Measurements from ENCODE around the gene PTHLH.

Gene PTHLH

DNA sequence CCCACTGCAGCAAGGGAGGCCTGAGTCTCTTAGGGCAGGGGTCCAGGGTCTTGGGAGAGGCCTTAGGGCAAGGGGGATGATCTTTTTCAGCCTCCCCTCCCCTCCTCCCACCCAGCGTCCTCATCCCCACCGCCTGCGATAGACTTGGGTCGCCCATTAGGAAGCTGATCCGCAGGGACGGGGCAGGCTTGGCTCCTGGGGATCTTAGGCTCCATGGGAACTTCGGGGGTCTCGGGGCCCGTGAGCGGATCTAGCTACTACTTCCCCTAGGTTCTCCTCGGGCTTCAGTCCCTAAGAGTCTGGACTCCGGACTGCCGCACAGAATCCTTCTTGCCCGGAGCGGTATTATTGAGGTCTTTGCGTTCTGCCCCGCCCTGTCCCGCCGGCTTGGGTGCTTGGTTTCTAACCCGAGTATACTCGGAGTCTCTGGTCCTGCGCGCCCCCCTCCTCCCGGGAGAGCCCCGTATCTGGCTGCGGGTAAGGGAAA, 2.2 kb upstream of the PTHLH start:
- DNase-seq (ENCODE audit: low read depth): no peak

DNA sequence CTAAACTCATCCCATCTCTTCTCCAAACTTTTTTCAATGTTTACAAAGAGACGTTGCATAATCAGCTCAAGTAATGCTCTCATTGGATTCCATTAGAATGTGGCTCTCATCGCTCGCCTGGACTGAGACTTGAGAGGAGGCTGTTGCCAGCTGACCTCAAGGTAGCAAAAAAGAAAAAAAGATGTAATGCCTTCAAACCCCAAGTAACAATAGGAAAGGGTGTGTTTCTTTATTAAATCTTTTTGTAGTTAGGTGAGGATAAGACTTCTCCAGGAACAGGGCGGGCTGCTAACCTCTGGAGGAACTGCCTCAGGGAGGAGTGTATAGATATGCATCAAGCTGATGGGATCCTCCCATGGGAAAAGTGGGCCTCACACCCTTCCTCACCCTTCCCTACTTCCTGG, 956 bp upstream of the PTHLH start:
- no peak for DNase-seq (ENCODE audit: low read depth)

DNA sequence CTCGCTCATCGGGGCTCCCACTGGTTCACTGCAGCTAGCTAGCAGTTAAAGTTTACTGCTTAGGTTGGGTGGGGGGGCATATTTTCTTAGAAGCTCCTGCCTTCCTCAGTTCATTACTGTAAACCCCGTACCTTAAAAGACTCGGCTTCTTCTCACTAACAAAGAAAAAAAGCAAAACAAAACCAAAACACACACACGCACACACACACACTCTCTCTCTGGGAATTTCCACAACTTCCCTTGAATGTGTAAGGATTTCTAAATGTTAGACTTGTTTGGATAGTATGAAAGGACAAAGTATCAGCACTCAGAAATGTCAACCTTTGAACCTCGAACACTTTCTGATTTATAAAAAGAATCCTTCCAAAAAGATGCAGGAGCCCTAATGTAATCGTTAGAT, 927 bp downstream of the PTHLH start:
- DNase-seq (ENCODE audit: low read depth): no peak

DNA sequence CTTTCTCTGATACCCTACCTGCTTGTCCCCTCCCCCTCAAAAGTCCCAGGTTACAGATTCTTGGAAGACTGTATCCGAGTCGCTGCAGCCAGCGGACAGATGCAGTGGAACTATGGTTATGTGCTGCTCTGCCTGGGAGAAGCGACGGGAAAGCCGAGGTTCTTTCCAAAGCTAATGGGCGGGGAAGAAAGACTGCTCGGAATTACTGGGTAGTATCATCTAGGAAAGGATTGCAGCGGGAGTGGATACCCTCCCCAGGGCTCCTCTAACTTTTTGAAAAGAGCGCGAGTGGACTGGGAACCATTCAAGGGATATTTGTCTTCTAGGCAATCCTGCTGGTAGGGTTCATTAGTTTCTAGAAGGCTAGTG, 1.4 kb downstream of the PTHLH start:
- DNase-seq (ENCODE audit: low read depth): no peak

DNA sequence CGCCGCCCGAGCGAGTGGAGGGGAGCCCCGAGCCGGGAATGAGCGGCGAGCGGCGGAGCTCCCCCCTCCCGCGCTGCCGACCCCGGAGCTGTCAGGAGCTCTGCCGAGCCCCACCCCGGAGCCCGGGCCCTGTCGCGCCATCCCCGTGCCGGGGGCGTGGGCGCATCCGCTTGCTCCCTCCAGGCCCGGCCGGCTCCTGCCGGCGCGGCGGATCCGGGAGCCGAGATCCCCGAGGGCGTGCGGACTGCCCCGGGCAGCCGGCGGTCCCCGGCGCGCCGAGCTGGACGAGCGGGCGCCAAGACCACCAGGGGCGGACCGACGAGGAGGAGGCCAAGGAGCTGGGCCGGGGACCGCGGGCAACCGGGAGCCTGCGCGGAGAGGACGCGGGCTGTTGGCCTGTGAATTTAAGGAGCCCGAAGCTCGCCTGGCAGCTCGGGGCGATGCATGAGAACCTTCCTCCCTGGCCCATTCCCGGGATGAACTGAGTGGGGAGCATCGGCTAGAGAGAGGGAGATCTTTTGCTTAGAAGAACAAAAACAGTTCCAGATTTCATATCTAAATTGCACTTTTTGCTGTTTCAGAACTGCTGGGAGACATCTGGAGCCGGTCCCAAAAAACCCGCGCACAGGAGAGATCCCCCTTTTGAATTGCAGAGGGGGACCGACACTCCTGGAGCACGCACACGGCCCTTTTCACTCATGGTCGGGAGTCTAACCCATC, 2.0 kb downstream of the PTHLH start:
- DNase-seq (ENCODE audit: low read depth): no peak

DNA sequence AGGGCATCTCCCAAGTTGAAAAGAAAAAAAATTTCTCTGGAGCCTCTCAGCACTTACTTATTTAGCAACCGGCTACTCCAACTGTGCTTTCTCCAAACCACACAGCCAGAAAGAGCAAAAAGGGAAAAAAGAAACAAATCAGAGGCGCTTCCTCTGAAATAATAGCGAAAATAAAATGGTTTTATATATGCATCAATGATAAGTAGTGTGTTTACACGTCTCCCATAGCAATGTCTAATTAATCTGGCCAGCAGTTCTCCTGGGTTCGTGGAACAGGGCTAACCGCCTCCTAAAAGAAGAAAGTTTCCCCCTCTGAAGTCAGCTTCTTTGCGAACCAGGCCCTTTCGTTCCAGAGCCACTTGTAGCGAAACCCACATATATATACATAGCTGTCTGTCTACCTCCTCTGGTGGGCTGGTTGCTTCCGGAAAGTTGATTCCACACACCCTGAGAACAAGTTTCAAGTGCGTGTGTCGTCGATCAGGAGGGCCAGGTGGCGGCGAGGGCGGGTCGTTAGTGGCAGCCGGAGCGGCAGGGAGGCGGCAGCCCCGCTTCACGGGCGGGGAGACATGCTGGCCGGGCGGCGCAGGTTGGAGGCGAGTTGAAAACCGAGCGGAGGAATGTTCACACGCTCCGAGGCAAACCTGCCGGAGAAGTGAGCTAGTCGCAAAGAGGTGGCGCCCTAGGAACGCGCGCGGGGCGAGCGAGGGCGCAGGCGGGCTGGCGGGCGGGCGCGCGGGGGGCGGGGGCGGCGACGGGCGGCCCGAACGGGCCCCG, 2.7 kb downstream of the PTHLH start:
- DNase-seq (ENCODE audit: low read depth): no peak

DNA sequence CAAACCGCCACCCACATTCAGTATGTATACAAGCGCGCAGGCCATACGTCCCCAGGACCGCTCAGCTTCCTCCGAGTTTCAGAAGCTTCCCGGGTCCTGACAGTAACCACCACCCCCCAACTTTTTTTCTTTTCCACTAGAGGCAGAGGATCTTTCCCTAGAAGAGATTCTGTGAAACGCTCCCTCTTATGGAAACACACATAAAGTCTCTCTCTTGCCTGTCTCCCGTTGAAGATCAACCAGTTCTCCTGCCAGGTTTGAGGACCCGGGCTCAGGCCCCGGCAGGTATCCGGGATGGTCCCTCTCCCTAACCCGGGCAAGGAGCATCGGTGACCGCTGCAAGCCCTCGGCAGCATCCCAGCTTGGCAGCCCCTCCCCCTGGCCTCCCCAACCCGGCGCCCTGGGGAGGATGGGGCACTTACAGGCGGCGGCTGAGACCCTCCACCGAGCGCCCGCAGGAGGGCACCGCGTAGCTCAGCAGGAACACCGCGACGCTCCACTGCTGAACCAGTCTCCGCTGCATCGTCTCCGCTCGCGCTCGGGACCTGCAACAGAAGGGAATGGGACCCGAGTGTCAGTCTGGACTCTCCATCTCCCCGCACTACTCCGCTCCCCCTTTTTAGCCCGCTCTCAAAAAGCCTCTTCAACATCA, 3.4 kb downstream of the PTHLH start:
- no peak for DNase-seq (ENCODE audit: low read depth)

DNA sequence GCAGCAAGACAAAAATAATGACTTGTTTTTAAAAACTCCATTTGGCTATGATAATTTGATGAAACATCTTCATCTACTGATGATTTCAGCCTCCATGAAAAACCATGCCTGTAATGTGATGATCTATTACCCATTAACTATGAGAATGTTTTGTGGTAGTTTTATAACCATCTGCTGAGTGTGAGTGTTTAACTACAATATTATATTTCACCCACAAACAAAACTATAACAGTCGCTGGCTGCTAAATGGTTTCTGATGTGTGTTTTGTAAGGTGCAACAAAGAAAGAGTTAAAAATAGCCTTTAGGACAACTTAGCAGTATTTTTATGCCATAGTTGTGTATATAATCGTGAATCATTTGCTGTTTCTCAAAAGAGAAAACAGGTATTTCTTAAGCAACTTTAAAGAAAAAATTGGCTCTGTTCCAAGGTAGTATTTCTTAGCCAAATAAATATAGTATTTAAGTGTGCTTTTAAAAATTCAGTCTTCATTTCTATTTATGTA, 4.9 kb downstream of the PTHLH start:
- DNase-seq (ENCODE audit: low read depth): no peak

DNA sequence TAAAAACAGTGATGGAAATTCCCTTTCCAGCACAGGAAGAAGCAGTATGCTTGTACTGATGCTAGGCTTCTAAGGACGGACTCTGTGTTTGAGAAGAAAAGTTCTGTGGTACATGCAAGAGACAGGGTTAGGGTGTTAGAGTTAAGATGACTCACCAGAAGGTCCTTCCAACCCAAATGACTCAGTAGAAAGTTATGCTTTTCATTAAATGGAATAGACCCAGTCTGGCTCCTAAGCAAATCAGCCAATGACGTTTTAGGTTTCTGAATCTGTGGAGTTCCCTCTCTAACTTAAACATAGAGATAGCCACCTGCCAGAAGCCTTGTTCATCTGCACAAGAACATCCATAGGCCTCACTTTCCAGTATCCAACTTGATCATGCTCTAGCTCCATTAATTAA, 5.7 kb downstream of the PTHLH start:
- no peak for DNase-seq (ENCODE audit: low read depth)

DNA sequence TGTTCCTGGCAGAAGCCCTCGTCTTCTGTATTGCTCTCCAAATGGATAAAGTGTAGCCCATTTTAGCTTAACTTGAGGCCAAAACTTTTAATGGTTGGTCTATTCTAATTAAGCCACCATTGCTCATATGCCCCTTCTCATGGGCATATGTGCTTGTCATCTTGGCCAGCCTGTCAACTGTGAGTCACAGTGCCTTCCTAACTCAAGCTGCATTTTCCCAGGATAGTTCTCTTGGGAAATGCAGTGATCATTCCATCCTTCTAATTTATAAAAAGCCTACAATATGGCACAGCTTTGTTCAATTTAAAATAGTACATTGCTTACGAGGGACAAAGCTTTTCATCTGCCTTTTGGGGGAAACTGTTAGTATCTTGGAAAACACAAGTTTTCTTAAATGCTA, 6.6 kb downstream of the PTHLH start:
- DNase-seq (ENCODE audit: low read depth): no peak

DNA sequence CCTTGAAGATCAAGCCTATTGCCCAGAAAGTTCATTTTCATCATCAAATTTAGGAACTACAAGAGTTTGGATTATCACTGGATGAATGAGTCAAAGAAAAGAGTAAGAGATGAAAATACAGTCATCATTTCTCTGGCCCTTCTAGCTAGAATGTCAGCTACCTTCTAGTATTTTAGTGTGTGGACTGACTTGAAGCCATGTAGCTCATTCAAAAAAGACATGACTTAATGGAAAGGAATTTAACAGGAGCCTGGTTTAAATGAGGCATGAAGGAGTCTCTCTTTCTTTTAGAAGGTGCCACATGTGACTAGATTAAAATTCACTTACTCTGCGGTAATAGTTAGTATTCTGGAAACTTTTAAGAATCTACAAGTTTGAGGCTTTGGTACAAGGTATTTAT, 7.1 kb downstream of the PTHLH start:
- DNase-seq (ENCODE audit: low read depth): no peak

DNA sequence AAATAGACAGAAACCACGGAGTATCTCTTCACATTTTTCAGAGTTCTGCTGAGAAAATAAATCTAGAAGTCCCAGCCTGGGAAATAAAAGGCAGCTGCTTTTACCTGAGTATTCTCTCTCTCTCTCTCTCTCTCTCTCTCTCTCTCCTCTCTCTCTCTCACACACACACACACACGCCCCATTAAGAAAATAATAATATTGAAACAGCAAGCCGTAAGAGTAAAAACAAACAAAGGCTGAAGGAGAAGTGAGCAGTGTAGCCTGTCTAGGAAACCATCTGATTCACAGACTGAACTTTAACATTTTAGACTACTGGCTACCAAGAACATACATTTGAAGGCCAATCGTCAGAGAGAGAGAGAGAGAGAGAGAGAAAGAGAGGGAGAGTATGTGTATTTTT, 8.4 kb downstream of the PTHLH start:
- DNase-seq (ENCODE audit: low read depth): no peak

DNA sequence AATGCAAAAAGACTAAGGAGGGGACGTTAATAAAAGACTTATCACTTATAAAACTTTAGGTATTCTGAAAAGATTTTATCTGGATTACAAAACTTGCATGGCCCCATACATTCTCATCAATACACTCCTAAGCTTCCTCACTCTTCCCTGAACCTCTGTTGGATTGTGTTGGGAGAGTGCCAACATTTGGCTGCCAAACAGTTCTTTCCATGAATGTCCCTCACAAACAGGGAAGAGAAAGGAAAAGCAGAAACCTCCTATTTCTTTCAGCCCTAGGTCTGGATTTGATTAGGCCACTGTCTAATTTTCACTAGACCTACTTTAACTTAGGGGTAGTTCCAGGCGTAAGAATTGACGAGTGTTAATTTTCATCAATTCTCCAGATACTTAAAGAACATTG, 11.7 kb downstream of the PTHLH start:
- DNase-seq (ENCODE audit: low read depth): no peak

DNA sequence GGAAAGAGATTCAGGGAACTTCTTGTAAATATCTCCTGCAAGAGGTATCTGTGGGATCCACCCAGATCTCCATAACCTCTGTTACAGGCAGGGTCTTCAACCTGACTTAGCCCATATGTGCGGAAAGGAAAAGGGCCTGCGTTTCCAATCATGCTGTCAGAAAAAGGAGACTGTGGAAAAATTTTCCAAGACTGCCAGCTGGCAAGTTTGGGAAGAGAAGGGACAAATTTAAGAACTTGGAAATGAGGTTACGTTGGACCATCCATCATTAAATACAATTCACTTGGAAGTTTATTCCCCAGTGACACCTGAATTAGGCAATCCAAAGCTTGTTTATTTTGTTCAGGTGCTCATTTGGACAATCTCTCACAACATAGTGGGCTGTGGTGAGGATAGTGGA, 13.9 kb downstream of the PTHLH start:
- no peak for DNase-seq (ENCODE audit: low read depth)

DNA sequence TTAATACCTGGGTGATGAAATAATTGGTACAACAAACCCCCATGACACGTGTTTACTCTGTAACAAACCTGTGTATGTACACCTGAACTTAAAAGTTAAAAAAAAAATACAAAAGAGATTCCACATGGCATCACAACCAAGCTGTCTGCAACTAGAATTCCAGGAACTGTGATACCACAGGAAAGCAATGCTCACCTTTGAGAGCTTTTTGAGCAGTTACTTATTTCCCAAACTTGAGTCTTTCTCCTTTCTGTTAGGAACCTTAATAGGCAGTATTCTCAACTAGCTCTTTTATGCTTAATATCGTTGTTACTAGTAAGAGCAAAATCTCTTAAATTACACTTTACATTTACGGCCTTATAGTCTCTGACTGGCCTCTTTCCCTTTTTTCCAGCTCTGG, 15.2 kb downstream of the PTHLH start:
- no peak for DNase-seq (ENCODE audit: low read depth)

DNA sequence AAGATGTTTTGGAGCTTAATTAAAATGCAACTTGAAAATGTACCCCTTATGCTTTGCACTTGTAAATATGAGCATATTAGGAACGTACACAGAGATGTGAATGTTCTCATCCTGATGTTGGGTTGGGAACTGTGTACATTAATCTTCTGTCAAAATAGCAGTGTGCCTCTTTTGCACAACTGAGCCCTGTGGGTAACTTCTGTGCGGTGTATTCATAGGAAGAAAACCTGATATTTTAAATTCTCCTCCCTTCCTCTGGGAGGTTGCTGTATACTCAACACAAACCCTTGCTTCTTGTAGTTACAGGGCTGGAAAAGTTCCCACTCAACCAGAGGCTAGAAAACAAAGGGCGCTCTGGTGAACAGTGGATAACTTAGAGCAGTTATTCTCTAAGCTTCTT, 18.7 kb downstream of the PTHLH start:
- no peak for DNase-seq (ENCODE audit: low read depth)

DNA sequence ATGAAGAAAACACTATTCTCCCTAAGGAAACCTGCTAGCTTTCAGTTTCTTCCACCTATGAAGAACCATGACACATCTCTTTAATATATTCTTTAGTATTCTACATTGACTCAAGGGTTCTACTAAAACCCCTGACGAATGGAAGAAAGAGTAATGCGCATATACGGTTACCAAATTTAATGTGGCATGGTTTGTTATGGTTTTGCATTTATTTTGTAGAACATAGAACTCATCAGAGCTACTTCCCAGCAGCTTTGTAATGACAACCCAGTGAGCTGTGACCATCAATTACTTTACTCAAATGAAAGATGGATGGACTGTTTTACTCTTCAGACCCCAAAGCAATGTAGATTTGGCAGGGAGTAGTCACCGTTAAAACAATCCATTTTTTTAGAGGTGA, 19.2 kb downstream of the PTHLH start:
- DNase-seq (ENCODE audit: low read depth): no peak

DNA sequence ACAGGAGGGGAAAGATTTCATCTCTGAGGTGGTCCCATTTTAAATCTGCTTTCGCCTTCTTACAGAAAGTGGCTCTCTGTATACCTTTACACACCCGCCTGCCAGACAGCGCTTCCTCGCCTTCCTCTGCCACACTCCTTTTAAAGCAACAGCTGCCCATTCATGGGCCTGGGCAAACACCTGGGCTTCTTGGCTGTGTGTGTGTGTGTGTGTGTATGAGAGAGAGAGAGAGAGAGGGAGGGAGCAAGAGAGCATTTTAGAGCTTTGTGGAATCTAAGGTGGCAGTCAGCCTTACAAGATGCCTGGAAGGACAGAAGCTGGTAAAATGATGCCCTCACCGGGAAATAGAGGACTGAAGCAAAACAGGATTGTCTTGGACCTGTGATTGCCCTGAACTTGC, 20.0 kb downstream of the PTHLH start:
- DNase-seq (ENCODE audit: low read depth): no peak

DNA sequence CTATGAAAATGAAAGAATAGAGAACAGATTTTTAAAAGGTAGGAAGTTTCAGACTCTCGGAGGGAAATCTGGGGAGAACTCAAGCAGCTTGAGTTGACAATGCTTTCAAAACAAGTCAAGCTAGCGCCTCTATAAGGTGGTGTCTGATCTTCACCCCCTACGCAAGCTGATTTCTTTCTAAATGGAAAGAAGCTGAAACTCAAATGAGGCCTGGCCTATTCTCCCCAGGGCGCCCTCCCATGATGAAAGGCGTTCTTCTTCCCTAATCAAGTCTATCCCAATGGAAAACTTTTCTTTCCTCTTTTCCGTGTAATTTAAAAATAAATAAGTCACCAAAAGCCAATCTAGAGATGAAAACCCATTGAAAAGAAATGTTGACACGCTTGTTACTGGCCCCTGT, 20.6 kb downstream of the PTHLH start:
- no peak for DNase-seq (ENCODE audit: low read depth)

DNA sequence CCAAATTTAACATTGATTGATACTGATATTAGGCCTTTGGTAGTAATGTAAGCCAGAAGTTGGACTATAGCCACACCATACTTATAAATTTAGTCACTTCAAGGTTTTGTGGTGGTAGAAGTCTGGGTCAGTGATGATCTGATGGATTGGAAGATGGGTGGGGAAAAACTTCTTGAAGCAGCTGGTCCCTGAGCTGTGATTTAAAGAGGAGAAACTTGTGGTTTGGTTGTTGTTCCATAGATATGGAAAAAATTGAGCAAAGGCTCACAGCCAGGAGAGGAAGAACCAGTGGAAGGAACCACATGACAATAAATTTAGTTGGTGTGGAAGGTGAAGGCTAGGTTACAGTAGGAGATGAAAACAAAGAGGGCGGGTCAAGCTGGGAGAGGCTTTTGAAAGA, 26.1 kb downstream of the PTHLH start:
- DNase-seq (ENCODE audit: low read depth): no peak

DNA sequence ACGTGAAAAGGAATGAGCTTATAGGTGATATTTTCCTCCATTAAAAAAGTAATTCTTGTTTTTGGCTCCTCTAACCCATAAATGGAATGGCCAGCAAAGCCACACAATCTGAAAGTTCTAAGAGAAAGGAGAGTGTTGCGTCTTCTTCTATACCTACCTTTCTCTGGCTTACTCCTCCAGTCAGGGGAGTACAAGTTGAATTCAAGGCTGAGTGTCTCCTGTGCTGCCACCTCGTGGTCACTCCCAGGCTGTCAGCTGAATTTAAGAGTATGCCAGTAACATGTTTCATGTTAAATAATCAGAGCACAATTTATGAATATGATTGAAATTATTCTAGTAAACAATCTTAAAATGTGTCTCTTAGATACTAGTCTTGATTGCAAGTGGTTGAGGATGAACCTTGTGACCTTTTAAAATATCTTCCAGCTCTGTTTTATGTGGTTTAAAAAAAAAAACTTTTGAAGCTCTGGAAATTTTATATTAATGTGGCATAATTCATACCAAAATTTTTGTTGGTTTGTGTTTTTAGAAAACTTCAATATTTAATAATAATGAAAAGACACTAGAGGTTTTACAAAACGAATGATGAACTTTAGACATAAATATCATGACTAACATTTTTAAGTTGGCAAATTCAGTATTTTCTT, 31.7 kb downstream of the PTHLH start:
- peak; percentile 33 for DNase-seq (ENCODE audit: low read depth)

DNA sequence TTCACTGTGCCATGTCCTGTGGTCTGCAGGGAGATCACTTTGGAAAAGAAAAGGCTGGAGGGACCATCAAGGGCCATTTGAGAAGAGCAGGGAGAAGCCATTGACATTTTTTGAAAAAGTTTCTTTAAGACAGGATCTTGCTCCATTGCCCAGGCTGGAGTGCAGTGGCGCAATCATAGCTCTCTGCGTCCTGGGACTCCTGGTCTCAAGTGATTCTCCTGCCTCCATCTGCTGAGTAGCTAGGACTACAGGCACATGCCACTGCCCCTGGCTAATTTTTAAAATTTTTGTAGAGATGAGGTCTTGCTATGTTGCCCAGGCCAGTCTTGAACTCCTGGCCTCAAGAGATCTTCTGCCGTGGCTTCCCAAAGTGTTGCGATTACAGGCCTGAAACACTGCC, 32.3 kb downstream of the PTHLH start:
- no peak for DNase-seq (ENCODE audit: low read depth)

DNA sequence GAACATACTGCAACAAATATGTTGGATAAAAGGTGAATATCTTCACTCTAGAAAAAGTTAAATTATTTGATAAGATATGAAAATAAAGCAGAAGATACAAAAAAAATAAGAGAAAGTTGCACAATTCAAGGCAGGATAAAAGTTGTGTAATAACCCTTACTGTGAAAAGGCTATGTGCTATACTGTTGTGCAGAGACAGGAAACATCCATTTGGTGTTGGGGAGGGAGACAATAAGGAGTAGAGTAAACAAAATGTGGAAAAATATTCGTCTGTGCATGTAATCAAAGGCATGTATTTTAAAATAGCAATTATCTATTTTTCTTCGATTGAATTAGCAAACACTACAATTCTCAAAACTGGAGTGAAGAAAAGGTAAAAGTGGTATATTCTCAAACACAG, 34.8 kb downstream of the PTHLH start:
- DNase-seq (ENCODE audit: low read depth): no peak

All from activated gamma-delta T cell treated with anti-CD3 and anti-CD28 coated beads, Interleukin-2, amount 50 U/mL, for 16 hours (primary cell).